GM21619 (cell line): ENCODE measurements around the gene LDLRAD4.

Source experiments
- ATAC-seq: cut with Tn5 transposase; IDR thresholded peaks from one replicate; pipeline ENCODE4 v1.9.1; 2021; ENCODE audit not compliant: unreplicated experiment

LDLRAD4 gene

DNA sequence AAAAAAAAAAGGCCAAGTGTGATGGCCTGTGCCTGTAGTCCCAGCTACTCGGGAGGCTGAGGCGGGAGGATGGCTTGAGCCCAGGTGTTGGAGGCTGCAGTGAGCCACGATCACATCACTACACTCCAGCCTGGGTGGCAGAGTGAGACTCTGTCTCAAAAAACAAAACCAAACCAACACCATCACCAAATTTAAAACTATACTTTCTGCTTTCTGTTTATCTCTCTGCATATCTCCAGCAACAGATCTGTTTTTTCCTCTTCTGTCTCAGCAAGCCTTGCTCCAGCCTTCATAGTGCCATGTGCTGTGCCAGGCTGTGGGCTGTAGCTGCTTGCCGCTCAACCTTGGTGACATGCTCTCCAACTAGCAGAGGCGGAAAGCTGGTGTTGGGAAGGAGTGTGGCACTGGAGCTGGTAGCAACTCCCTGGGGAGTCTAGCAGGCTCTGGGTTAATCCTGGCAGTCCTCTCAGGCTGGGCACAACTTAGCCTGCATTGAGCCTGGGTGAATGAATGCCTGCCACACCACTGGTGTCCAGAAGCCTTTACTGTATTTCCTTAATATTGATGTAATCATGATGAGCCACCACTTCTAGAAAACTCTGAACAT, 204.1 kb downstream of the LDLRAD4 start:
- ATAC-seq = no peak

DNA sequence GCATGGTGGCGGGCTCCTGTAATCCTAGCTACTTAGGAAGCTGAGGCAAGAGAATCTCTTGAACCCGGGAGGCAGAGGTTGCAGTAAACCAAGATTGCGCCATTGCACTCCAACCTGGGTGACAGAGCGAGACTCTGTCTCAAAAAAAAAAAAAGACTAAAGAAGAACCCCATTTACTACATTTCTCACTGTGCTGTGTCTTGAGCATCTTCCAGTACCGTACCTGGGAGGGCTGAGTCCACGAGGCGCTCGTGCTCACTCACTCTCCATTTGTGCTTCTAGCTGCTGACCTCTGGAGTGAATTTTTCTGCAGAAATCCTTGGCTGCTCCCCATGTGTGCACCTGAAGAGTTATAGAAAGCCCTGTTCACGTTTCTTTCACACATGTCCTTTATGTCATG, 204.8 kb downstream of the LDLRAD4 start:
- no peak for ATAC-seq

- no peak for ATAC-seq
Measured at GRCh38 chr18:13424363-13424762, 205.8 kb downstream of the LDLRAD4 start.

- ATAC-seq = no peak
Measured at GRCh38 chr18:13425357-13426091, 207.0 kb downstream of the LDLRAD4 start.

GRCh38 chr18:13427354-13427753, 208.8 kb downstream of the LDLRAD4 start:
- ATAC-seq = no peak

GRCh38 chr18:13428319-13428718, 209.8 kb downstream of the LDLRAD4 start:
- ATAC-seq = no peak

DNA sequence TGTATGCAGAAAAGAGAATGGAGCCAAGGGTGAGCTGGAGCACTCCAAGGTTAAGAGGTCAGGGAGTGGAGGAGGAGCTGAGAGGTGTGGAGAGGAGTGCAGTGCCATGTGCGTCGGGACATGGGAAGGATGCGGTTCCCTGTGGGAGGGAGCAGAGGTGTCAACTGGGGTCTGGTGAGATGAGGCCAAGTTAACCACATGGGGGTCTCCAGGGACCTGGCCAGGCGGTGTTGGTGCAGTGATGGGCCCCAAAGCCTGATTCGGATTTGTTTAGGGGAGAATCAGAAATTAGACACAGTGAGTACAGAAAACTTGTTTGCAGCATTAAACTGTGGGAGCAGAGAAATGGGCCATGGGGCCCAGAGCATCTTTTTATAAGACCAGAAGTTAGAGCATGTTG, 210.5 kb downstream of the LDLRAD4 start:
- no peak for ATAC-seq

DNA sequence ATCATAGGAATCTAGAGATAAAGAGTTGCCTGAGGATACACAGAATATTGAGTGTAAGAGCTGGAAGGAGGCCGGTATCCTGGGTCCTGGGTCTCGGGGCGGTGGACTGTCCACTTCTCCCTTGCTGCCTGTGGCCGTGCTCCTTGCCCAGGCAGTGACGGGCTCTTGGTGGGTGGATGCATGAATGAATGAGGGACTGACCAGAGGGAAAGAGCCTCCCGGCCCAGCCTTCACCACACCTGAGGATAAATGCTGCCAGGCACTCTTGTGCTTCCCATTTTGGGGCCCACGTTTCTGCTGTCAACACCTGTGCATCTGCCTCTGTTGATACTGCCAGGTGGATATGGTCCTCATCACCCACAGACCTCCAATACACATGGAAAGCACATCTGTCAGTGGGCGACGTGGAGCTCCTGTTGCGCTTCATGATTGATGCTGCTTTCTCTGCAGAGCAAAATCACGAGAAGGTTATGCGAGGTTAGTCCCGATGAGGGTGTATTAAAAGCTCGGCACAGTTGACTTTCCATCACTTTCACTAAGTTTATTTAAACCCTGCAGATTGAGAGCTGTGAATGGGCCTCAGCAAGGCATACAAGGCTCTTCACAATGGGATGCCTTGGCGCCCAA, 211.4 kb downstream of the LDLRAD4 start:
- ATAC-seq = no peak

DNA sequence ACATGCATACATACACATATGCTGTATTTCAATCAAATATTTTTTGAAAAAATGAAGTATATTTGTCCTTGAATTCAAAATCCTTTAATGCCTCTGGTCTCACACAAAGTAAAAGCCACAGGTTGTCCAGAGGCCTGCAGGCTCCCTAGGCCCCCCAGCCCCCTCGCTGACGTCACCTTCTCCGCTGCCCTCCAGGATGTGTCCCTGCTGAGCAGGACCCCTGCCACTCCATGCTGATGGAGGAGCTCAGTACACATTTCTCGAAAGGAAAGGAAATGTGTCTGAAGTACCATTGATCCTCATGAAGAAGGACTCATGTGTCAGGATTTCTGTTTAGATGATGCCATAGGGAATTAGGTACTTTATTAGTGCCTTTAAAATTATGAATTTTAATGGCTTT, 212.1 kb downstream of the LDLRAD4 start:
- no peak for ATAC-seq

GRCh38 chr18:13431886-13432285, 213.3 kb downstream of the LDLRAD4 start:
- ATAC-seq = no peak

DNA sequence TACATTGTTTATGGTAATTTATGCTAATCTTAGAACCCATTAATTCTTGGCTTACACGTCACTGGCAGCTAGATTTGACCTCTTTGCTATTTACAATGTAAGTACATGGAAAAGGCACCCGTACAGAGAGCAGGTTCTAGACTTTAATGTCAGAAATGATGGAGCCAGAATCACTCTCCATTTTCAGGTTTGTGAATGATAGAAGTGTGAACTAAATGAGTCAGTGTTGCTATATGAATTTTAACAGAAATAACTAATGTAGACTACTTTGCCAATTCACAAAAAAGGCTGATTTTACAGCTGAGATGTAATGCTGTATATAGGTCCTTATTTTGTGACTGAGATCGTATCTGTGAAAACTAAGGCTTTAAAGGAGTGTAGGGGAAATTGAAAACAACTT, 214.6 kb downstream of the LDLRAD4 start:
- ATAC-seq = no peak

GRCh38 chr18:13433685-13434084, 215.1 kb downstream of the LDLRAD4 start:
- ATAC-seq = no peak

- ATAC-seq = no peak
Measured at GRCh38 chr18:13434854-13435253, 216.3 kb downstream of the LDLRAD4 start.

DNA sequence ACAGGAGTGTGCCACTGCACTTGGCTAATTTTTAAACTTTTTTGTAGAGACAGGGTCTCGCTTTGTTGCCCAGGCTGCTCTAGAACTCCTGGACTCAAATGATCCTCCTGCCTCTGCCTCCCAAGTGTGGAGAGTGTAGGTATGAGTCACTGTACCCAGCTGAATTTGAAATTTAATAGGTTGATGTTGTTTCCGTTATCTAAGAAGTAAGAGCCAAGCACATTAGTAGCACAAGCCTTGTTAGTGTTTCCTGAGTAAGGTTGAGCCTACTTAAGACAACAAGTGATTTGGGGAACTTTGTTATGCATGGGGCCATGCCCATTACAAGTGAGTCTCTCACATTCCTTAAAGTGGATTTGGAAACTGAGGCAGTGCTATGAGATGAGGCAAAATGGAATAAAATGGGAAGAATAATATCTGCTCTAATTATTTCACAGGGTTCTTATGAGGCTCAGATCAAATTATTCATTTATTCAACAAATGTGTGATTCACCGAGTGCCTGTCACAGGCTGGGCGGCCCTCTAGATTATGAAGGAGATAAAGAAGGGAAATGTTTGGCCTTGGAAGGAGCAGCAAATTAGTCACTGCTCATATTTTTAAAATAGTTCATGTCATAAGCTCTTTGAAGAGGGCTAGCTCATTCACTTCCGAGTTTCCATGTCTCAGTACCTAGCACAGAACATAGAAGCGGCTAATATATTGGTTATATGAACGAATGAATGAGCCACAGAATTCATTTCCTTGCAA, 217.2 kb downstream of the LDLRAD4 start:
- no peak for ATAC-seq

DNA sequence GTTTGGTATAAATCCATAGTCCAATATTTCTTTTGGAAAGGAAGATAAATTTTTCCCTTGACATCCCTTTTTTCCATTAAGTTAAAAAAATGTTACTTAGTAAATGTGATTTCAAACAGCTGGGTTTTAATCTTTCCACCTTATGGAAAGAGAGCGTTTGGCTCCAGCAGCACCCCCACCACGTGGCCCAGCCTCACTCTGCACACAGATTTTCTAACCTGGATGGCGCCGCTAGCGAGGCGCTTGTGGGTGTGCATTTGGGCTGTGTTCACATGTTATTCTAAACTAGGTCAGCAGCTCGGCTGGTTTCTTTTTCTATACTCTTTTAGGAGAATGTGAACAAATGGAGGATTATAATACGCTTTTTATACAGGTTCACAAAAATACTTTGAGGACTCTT, 218.0 kb downstream of the LDLRAD4 start:
- no peak for ATAC-seq

- ATAC-seq = no peak
Measured at GRCh38 chr18:13437034-13437433, 218.5 kb downstream of the LDLRAD4 start.

GRCh38 chr18:13437796-13438506, 219.4 kb downstream of the LDLRAD4 start:
- ATAC-seq = no peak

- ATAC-seq = no peak
Measured at GRCh38 chr18:13438507-13439056, 220.0 kb downstream of the LDLRAD4 start.

- ATAC-seq = no peak
Measured at GRCh38 chr18:13439461-13439860, 220.9 kb downstream of the LDLRAD4 start.
